Neural cell (in vitro differentiated cells): ENCODE measurements around the gene EVL. TPM values are rescaled to one million over a fixed set of nuclear protein-coding genes. Genes with fewer than 3 reads are reported as not detected.

Experiments
- H2AFZ ChIP-seq: fragments of 200-600, 300-800 bp; sonication (generic), shearing (Covaris generic); 2 replicates; pipeline ENCODE4 v1.6.0; 2014; ENCODE audit warnings: low read depth, mild to moderate bottlenecking, antibody characterized with exemption, low read length, moderate library complexity
- H3F3A ChIP-seq: fragments of 200-600 bp; shearing (Covaris generic); 2 replicates; pipeline ENCODE4 v1.6.1; 2016; ENCODE audit warnings: mild to moderate bottlenecking, moderate library complexity, mixed read lengths, antibody characterized with exemption, low read length; ENCODE audit not compliant: insufficient read depth, poor library complexity, severe bottlenecking
- H3K27ac ChIP-seq: fragments of 200-600, 300-800 bp; sonication (generic), shearing (Covaris generic); 2 replicates; pipeline ENCODE4 v1.5.1; 2014; ENCODE audit warnings: mild to moderate bottlenecking, low read length, moderate library complexity
- H3K27me3 ChIP-seq: fragments of 300-800, 200-600 bp; sonication (generic), shearing (Covaris generic); 2 replicates; pipeline ENCODE4 v1.6.0; 2014; ENCODE audit warnings: mild to moderate bottlenecking, low read depth, low read length, moderate library complexity; ENCODE audit not compliant: insufficient read depth
- H3K36me3 ChIP-seq: fragments of 300-800, 200-600 bp; sonication (generic), shearing (Covaris generic); 2 replicates; pipeline ENCODE4 v1.5.1; 2014; ENCODE audit warnings: mild to moderate bottlenecking, antibody characterized with exemption, low read length, moderate library complexity; ENCODE audit not compliant: insufficient read depth
- H3K4me2 ChIP-seq: fragments of 300-800, 200-600 bp; sonication (generic), shearing (Covaris generic); 2 replicates; pipeline ENCODE4 v1.6.0; 2014; ENCODE audit warnings: mild to moderate bottlenecking, low read length
- H3K4me3 ChIP-seq: fragments of 300-800, 200-600 bp; sonication (generic), shearing (Covaris generic); 2 replicates; pipeline ENCODE4 v1.5.1; 2014; ENCODE audit warnings: mild to moderate bottlenecking, low read length, moderate library complexity
- H3K79me2 ChIP-seq: fragments of 200-600 bp; shearing (Covaris generic); replicated peaks from 2 replicates; pipeline ENCODE4 v1.6.0; 2014; ENCODE audit warnings: mild to moderate bottlenecking, low read length, moderate library complexity; ENCODE audit not compliant: insufficient read depth
- H3K9ac ChIP-seq: fragments of 300-800, 200-600 bp; sonication (generic), shearing (Covaris generic); 2 replicates; pipeline ENCODE4 v1.6.1; 2016; ENCODE audit warnings: mild to moderate bottlenecking, low read length, mixed read lengths
- H3K9me2 ChIP-seq: fragments of 200-600 bp; shearing (Covaris generic); 2 replicates; pipeline ENCODE4 v1.6.1; 2016; ENCODE audit warnings: mild to moderate bottlenecking, low read length, mixed read lengths; ENCODE audit not compliant: insufficient read depth
- H3K9me3 ChIP-seq: fragments of 200-600, 300-800 bp; sonication (generic), shearing (Covaris generic); 2 replicates; pipeline ENCODE4 v1.6.1; 2016; ENCODE audit warnings: mild to moderate bottlenecking, mixed run types, low read length, moderate library complexity, mixed read lengths
- H4K20me1 ChIP-seq: fragments of 200-600 bp; shearing (Covaris generic); 2 replicates; pipeline ENCODE4 v1.6.1; 2016; ENCODE audit warnings: mild to moderate bottlenecking, mixed run types; ENCODE audit not compliant: insufficient read depth
- EP300 ChIP-seq: fragments of 450-650 bp; conservative IDR thresholded peaks from 2 replicates; pipeline ENCODE4 v1.6.1; 2014; ENCODE audit warnings: antibody characterized with exemption, mild to moderate bottlenecking, moderate library complexity; ENCODE audit not compliant: poor library complexity, severe bottlenecking
- EZH2 ChIP-seq: fragments of 200-600, 300-800 bp; shearing (Covaris generic), sonication (generic); IDR thresholded peaks from 2 replicates; pipeline ENCODE4 v1.6.1; 2014; ENCODE audit warnings: antibody characterized with exemption, low read length, borderline replicate concordance, mild to moderate bottlenecking; ENCODE audit not compliant: insufficient read depth, poor library complexity, severe bottlenecking
- MXI1 ChIP-seq: fragments of 450-650 bp; conservative IDR thresholded peaks from 2 replicates; pipeline ENCODE4 v1.6.1; 2014; ENCODE audit warnings: antibody characterized with exemption, mild to moderate bottlenecking; ENCODE audit not compliant: poor library complexity, severe bottlenecking
- POLR2AphosphoS5 ChIP-seq: IDR thresholded peaks from 2 replicates; pipeline ENCODE4 v1.6.1; 2012
- RAD21 ChIP-seq: fragments of 450-650 bp; conservative IDR thresholded peaks from 2 replicates; pipeline ENCODE4 v1.6.1; 2014; ENCODE audit warnings: antibody characterized with exemption, mild to moderate bottlenecking, moderate library complexity
- SMC3 ChIP-seq: fragments of 450-650 bp; conservative IDR thresholded peaks from 2 replicates; pipeline ENCODE4 v1.6.1; 2014; ENCODE audit warnings: antibody characterized with exemption, mild to moderate bottlenecking, moderate library complexity; ENCODE audit not compliant: poor library complexity
- TAF1 ChIP-seq: IDR thresholded peaks from 2 replicates; pipeline ENCODE4 v1.6.1; 2012; ENCODE audit warnings: low read depth
- polyA plus RNA-seq: library from polyadenylated mRNA; depleted of rRNA; stranded (reverse); fragments of >200 nt; gene quantifications from 2 replicates; pipeline ENCODE4 v1.2.3, GENCODE V29; 2014
- TF ChIP-seq, protein P1 (sequence below): fragments of 450-650 bp; IDR thresholded peaks from 2 replicates; pipeline ENCODE4 v1.5.1; 2014; ENCODE audit warnings: antibody characterized with exemption, mild to moderate bottlenecking, moderate library complexity; ENCODE audit not compliant: poor library complexity, severe bottlenecking
- TF ChIP-seq, protein P2 (sequence below): IDR thresholded peaks from 2 replicates; pipeline ENCODE4 v1.6.1; 2012; ENCODE audit warnings: borderline replicate concordance

The EVL gene
- polyA plus RNA-seq, 1 donor from 2014 or later, result 387 TPM

DNA sequence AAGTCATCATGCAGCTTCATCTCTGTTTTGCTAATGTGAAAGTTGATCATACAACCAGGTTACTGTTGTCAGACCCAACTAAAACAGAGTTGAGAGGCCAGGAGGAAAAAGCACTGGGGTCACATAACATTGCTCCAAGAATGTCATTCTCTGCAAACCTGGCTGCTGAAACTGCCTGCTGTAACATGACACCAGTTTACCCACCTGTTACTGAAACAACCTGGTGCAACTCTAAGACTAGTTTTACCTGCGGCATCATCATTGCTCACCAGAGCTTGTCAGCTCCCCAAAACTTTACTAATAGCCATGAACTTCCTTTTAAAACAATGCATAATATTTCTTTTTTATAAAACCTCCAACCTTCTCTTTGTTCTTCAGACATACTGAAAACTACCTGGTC lies 124.9 kb downstream of the EVL start:
- Histone ChIP-seq H3K36me3 (no peaks in the 10 kb centered on the region), H3K27me3 (no peaks in the 10 kb centered on the region), H3K4me2 (no peak overlapping the region), H3K9ac (no peak overlapping the region), H3K9me3 (no peaks in the 10 kb centered on the region), H3K27ac (no peak overlapping the region), H3K9me2 (no peaks in the 10 kb centered on the region), H3F3A (no peaks in the 10 kb centered on the region), H3K4me3 (no peak overlapping the region), H4K20me1 (no peaks in the 10 kb centered on the region), H3K79me2 (no peaks in the 10 kb centered on the region), H2AFZ (no peak overlapping the region)
- TF ChIP-seq, protein P1, sequence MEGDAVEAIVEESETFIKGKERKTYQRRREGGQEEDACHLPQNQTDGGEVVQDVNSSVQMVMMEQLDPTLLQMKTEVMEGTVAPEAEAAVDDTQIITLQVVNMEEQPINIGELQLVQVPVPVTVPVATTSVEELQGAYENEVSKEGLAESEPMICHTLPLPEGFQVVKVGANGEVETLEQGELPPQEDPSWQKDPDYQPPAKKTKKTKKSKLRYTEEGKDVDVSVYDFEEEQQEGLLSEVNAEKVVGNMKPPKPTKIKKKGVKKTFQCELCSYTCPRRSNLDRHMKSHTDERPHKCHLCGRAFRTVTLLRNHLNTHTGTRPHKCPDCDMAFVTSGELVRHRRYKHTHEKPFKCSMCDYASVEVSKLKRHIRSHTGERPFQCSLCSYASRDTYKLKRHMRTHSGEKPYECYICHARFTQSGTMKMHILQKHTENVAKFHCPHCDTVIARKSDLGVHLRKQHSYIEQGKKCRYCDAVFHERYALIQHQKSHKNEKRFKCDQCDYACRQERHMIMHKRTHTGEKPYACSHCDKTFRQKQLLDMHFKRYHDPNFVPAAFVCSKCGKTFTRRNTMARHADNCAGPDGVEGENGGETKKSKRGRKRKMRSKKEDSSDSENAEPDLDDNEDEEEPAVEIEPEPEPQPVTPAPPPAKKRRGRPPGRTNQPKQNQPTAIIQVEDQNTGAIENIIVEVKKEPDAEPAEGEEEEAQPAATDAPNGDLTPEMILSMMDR, result no peak
- TF ChIP-seq TAF1, result no peak
- TF ChIP-seq, protein P2, sequence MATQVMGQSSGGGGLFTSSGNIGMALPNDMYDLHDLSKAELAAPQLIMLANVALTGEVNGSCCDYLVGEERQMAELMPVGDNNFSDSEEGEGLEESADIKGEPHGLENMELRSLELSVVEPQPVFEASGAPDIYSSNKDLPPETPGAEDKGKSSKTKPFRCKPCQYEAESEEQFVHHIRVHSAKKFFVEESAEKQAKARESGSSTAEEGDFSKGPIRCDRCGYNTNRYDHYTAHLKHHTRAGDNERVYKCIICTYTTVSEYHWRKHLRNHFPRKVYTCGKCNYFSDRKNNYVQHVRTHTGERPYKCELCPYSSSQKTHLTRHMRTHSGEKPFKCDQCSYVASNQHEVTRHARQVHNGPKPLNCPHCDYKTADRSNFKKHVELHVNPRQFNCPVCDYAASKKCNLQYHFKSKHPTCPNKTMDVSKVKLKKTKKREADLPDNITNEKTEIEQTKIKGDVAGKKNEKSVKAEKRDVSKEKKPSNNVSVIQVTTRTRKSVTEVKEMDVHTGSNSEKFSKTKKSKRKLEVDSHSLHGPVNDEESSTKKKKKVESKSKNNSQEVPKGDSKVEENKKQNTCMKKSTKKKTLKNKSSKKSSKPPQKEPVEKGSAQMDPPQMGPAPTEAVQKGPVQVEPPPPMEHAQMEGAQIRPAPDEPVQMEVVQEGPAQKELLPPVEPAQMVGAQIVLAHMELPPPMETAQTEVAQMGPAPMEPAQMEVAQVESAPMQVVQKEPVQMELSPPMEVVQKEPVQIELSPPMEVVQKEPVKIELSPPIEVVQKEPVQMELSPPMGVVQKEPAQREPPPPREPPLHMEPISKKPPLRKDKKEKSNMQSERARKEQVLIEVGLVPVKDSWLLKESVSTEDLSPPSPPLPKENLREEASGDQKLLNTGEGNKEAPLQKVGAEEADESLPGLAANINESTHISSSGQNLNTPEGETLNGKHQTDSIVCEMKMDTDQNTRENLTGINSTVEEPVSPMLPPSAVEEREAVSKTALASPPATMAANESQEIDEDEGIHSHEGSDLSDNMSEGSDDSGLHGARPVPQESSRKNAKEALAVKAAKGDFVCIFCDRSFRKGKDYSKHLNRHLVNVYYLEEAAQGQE, result no peak
- TF ChIP-seq SMC3, result no peak
- TF ChIP-seq EZH2, result no peak
- TF ChIP-seq RAD21, result no peak
- TF ChIP-seq MXI1, result no peak
- TF ChIP-seq EP300, result no peak

DNA sequence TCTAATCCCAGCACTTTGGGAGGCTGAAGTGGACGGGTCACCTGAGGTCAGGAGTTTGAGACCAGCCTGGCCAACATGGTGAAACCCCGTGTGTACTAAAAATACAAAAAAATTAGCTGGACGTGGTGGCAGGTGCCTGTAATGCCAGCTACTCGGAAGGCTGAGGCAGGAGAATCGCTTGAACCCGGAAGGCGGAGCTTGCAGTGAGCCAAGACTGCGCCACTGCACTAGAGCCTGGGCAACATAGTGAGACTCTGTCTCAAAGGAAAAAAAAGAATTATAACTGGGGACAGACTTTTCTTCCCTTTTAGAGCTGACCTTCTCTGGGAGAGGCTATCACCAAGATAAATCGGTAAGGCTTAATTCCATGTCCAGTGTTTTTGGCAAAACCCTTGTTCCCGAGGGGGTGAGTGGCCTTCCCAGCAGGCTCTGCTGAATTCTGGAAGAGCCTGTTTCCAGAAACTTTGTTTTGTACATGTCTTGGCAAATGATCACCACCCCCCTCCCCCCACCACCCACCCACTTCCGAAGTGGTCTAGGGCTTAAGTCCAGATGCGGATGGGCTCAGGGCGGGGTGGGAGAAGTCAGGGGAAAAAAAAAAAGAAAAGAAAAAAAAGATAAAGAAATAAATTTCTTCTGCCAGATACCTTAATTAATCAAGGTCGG lies 126.5 kb downstream of the EVL start:
- TF ChIP-seq RAD21 (no peak), EP300 (no peak), EZH2 (no peak), POLR2AphosphoS5 (no peak), MXI1 (no peak), TAF1 (no peak)
- TF ChIP-seq, protein P1, result no peak
- TF ChIP-seq, protein P2, result no peak
- H3K4me3 ChIP-seq, result no peak overlapping the region
- no peaks in the 10 kb centered on the region for H3K9me3 ChIP-seq
- no peak overlapping the region for H3K9ac ChIP-seq
- no peaks in the 10 kb centered on the region for H3K79me2 ChIP-seq
- no peaks in the 10 kb centered on the region for H3F3A ChIP-seq
- no peaks in the 10 kb centered on the region for H3K27me3 ChIP-seq
- no peaks in the 10 kb centered on the region for H4K20me1 ChIP-seq
- H3K27ac ChIP-seq, result no peak overlapping the region
- no peak overlapping the region for H3K4me2 ChIP-seq
- no peaks in the 10 kb centered on the region for H3K9me2 ChIP-seq
- H2AFZ ChIP-seq, result no peak overlapping the region
- H3K36me3 ChIP-seq, result no peaks in the 10 kb centered on the region
